Aorta (tissue), 5 donors: ENCODE measurements around the gene ARL14EPL. TPM values are rescaled to one million over a fixed set of nuclear protein-coding genes. Genes with fewer than 3 reads are reported as not detected.
"Not testable (repeated sequence)": the region's sequence is repeated elsewhere in the genome, so short reads cannot be mapped to it uniquely, and the experiment has no call there.

Experiments used
- ATAC-seq: fragments of 200-7000 bp; cut with Tn5 transposase; one replicate; pipeline ENCODE4 v1.9.1; 2022; ENCODE audit warnings: moderate library complexity; ENCODE audit not compliant: low FRiP score
- DNase-seq, 2 donors: peaks; one replicate each; pipeline ENCODE4 v3.0.0-alpha.2; 2020
- H3K27ac ChIP-seq, 2 donors: one replicate each; pipeline ENCODE4 v1.5.1; 2013; ENCODE audit warnings: low read length in 2 of 2, mild to moderate bottlenecking in 2 of 2, moderate library complexity in 2 of 2, control low read depth in 1 of 2, inconsistent platforms in 1 of 2, low read depth in 1 of 2
- H3K27me3 ChIP-seq, 2 donors: one replicate each; pipeline ENCODE4 v1.6.1; 2013; ENCODE audit warnings: control low read depth in 1 of 2, low read length in 1 of 2, mild to moderate bottlenecking in 1 of 2, moderate library complexity in 1 of 2; ENCODE audit not compliant: insufficient read depth in 2 of 2, control insufficient read depth in 1 of 2
- H3K36me3 ChIP-seq, 2 donors: one replicate each; pipeline ENCODE4 v1.6.1; 2013; ENCODE audit warnings: control low read depth in 1 of 2, low read length in 1 of 2, mild to moderate bottlenecking in 1 of 2; ENCODE audit not compliant: insufficient read depth in 2 of 2, control insufficient read depth in 1 of 2
- H3K4me1 ChIP-seq, 2 donors: one replicate each; pipeline ENCODE4 v1.6.1; 2013; ENCODE audit warnings: low read length in 2 of 2, control low read depth in 1 of 2, mild to moderate bottlenecking in 1 of 2, moderate library complexity in 1 of 2; ENCODE audit not compliant: insufficient read depth in 2 of 2, control insufficient read depth in 1 of 2
- H3K4me3 ChIP-seq, 2 donors: one replicate each; pipeline ENCODE4 v1.5.1; 2013; ENCODE audit warnings: low read length in 2 of 2, control low read depth in 1 of 2, mild to moderate bottlenecking in 1 of 2
- H3K9me3 ChIP-seq: one replicate; pipeline ENCODE4 v1.6.1; 2013; ENCODE audit warnings: mild to moderate bottlenecking, low read length; ENCODE audit not compliant: control insufficient read depth
- WGBS, 2 donors: extraction: QIAGEN DNeasy Blood & Tissue Kit; methylation state at CpG; one replicate each; pipeline ENCODE4 v1.1.7; 2013; 5-methylcytosine and 5-hydroxymethylcytosine counted together
- intact Hi-C, 2 donors: fragments of 100-400 bp; cut with DNase I; formaldehyde crosslinking; loops; one replicate each; pipeline versions ENCODE4 v1.14.2 to v1.15.0; 2022
- polyA plus RNA-seq, 2 donors: library from polyadenylated mRNA; stranded (reverse); fragments of 200-250 nt; gene quantifications; one replicate each; pipeline ENCODE4 v1.2.3, GENCODE V29; 2013
- total RNA-seq, 2 donors: library from RNA; stranded (reverse); fragmentation: NEBNext Ultra II Directional; extraction: Animal tissue kit (Norgen Biotek cat#: 25700); gene quantifications; one replicate each; pipeline ENCODE4 v1.2.1, GENCODE V29; 2021
- donor health status: healthy with polysubstance abuse.
- donor health status: Bipolar disorder and iron deficiency.
- donor health status: DM: no; HTN: no; CAD: no.
- donor health status: DM: no; HTN: no; CAD: no.
- donor health status: DM: yes; HTN: yes; CAD: no.

Gene ARL14EPL
- total and polyA plus RNA-seq, 4 donors: 0.63 TPM; not detected in 3

GRCh38 chr5:116068028-116068632, 35.9 kb downstream of the ARL14EPL start:
- DNase-seq (no peak), ATAC-seq (no peak)
- intact Hi-C loops: loop anchor here in 1 of 2 donors (5.0 kb wide), 2 partner anchors 226 to 436 kb away; partner anchors contain the start of genes AP3S1 and ATG12
- 14 to 16% methylated on average over 4 of the region's 4 CpGs for WGBS, 2 donors
- H3K27ac ChIP-seq: no peak overlapping the region
- H3K4me1 ChIP-seq: no peaks in the 10 kb centered on the region
- H3K9me3 ChIP-seq: no peaks in the 10 kb centered on the region
- H3K36me3 ChIP-seq: no peaks in the 10 kb centered on the region
- no peak overlapping the region for H3K4me3 ChIP-seq
- no peaks in the 10 kb centered on the region for H3K27me3 ChIP-seq

- no peaks in the 10 kb centered on the region for H3K27me3 ChIP-seq
- intact Hi-C loops: no loop called here
- DNase-seq: no peak
- no peak overlapping the region for H3K27ac ChIP-seq
- no peaks in the 10 kb centered on the region for H3K9me3 ChIP-seq
- WGBS, 2 donors: 79 to 96% methylated on average over 1 of the region's 1 CpG
- no peak for ATAC-seq
- no peaks in the 10 kb centered on the region for H3K4me1 ChIP-seq
- H3K4me3 ChIP-seq: no peak overlapping the region
- no peaks in the 10 kb centered on the region for H3K36me3 ChIP-seq
These were observed 38.9 kb downstream of the ARL14EPL start for GRCh38 chr5:116071211-116071610.

GRCh38 chr5:116075191-116075831, 43.0 kb downstream of the ARL14EPL start:
- no peaks in the 10 kb centered on the region for H3K36me3 ChIP-seq
- H3K4me1 ChIP-seq: no peaks in the 10 kb centered on the region
- WGBS, 2 donors: 50 to 57% methylated on average over 6 of the region's 6 CpGs
- DNase-seq (no peak), ATAC-seq (no peak)
- H3K27ac ChIP-seq: no peak overlapping the region
- no peaks in the 10 kb centered on the region for H3K27me3 ChIP-seq
- no peak overlapping the region for H3K4me3 ChIP-seq
- intact Hi-C loops: no loop called here
- H3K9me3 ChIP-seq: no peaks in the 10 kb centered on the region

GRCh38 chr5:116076496-116076895, 44.2 kb downstream of the ARL14EPL start:
- ATAC-seq: no peak

GRCh38 chr5:116078199-116078598, 45.9 kb downstream of the ARL14EPL start:
- DNase-seq (no peak), ATAC-seq (no peak)
- no peaks in the 10 kb centered on the region for H3K36me3 ChIP-seq
- intact Hi-C loops: no loop called here
- WGBS, 2 donors: 88 to 90% methylated on average over 5 of the region's 5 CpGs
- no peak overlapping the region for H3K27ac ChIP-seq
- H3K9me3 ChIP-seq: no peaks in the 10 kb centered on the region
- H3K4me3 ChIP-seq: no peak overlapping the region
- no peaks in the 10 kb centered on the region for H3K4me1 ChIP-seq
- no peaks in the 10 kb centered on the region for H3K27me3 ChIP-seq

More at GRCh38 chr5:116076496-116076895, 44.2 kb downstream of the ARL14EPL start:
- Histone ChIP-seq H3K36me3 (no peaks in the 10 kb centered on the region), H3K9me3 (no peaks in the 10 kb centered on the region), H3K27ac (no peak overlapping the region), H3K4me1 (no peaks in the 10 kb centered on the region), H3K27me3 (no peaks in the 10 kb centered on the region), H3K4me3 (no peak overlapping the region)
- intact Hi-C loops: no loop called here
- 88 to 89% methylated on average over 1 of the region's 1 CpG for WGBS, 2 donors
- DNase-seq: no peak

- no peaks in the 10 kb centered on the region for H3K9me3 ChIP-seq
- intact Hi-C loops: no loop called here
- DNase-seq: no peak
- H3K27ac ChIP-seq: no peak overlapping the region
- H3K27me3 ChIP-seq: no peaks in the 10 kb centered on the region
- 11 to 25% methylated on average over 11 of the region's 11 CpGs for WGBS, 2 donors
- no peaks in the 10 kb centered on the region for H3K4me1 ChIP-seq
- H3K4me3 ChIP-seq: peak overlapping the region; percentile 94 to 99
- ATAC-seq: peak; percentile 69
- no peaks in the 10 kb centered on the region for H3K36me3 ChIP-seq
These were observed 52.0 kb downstream of the ARL14EPL start for GRCh38 chr5:116084287-116084691.

- Histone ChIP-seq H3K9me3 (no peaks in the 10 kb centered on the region), H3K27me3 (no peaks in the 10 kb centered on the region), H3K4me1 (no peaks in the 10 kb centered on the region), H3K36me3 (no peaks in the 10 kb centered on the region), H3K27ac (peak within 1 kb of the TSS; percentile 28 to 97), H3K4me3 (peak within 1 kb of the TSS; percentile 94 to 99)
- 0 to 1% methylated on average over 60 to 65 of the region's 65 CpGs for WGBS, 2 donors
- ATAC-seq (peak; percentile 97), DNase-seq (peak; percentile 86 to 92)
- intact Hi-C loops: no loop called here
These were observed 52.8 kb downstream of the ARL14EPL start, which contains the start of gene COMMD10 for GRCh38 chr5:116084871-116085715. COMMD10 (plus strand) TSS chr5:116085025.

GRCh38 chr5:116086309-116086708, 54.0 kb downstream of the ARL14EPL start:
- H3K27me3 ChIP-seq, H3K9me3 ChIP-seq, ATAC-seq, H3K27ac ChIP-seq, H3K36me3 ChIP-seq, H3K4me1 ChIP-seq, H3K4me3 ChIP-seq, DNase-seq, intact Hi-C loops: not testable (repeated sequence)
- 98 to 99% methylated on average over 11 of the region's 11 CpGs for WGBS, 2 donors
